Measurements from ENCODE around the gene NKX3-2.

DNA sequence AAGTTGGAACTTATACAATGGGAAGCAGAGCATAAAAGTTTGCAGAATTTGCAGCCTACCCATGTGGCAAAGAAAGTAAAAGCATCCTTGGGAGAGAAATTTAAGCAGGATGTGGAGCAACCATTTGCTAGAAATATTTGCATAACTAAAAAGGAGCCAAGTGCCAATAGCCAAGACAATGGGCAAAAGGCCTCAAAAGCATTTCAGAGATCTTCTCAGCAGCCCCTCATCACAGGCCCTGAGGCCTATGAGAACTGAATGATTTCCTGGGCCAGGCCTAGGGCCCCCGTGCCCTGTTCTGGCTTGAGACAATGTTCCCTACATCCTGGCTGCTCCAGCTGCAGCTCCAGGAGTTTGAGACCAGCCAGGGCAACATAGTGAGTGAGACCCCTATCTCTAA is 34.9 kb downstream of the NKX3-2 start:
- TF ChIP-seq, protein P1, sequence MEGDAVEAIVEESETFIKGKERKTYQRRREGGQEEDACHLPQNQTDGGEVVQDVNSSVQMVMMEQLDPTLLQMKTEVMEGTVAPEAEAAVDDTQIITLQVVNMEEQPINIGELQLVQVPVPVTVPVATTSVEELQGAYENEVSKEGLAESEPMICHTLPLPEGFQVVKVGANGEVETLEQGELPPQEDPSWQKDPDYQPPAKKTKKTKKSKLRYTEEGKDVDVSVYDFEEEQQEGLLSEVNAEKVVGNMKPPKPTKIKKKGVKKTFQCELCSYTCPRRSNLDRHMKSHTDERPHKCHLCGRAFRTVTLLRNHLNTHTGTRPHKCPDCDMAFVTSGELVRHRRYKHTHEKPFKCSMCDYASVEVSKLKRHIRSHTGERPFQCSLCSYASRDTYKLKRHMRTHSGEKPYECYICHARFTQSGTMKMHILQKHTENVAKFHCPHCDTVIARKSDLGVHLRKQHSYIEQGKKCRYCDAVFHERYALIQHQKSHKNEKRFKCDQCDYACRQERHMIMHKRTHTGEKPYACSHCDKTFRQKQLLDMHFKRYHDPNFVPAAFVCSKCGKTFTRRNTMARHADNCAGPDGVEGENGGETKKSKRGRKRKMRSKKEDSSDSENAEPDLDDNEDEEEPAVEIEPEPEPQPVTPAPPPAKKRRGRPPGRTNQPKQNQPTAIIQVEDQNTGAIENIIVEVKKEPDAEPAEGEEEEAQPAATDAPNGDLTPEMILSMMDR (IDR thresholded peaks at IDR 0.05): no peak
- no peak for TF ChIP-seq POLR2A (IDR thresholded peaks at IDR 0.05)
